Mesenchymal stem cell (in vitro differentiated cells and primary cell): ENCODE measurements around the gene NT5C1B.

Experiments used
- DNase-seq: peaks from one replicate; pipeline ENCODE4 v3.0.0-alpha.2; 2013
- H2AFZ ChIP-seq: one replicate; pipeline ENCODE4 v1.6.1; 2013; ENCODE audit warnings: low read depth, mild to moderate bottlenecking, control low read depth, inconsistent platforms, low read length, moderate library complexity
- H2AK5ac ChIP-seq: 2 replicates; pipeline ENCODE4 v1.6.1; 2013; ENCODE audit warnings: low read length, moderate library complexity, mild to moderate bottlenecking, inconsistent platforms; ENCODE audit not compliant: severe bottlenecking
- H2BK120ac ChIP-seq: one replicate; pipeline ENCODE4 v1.6.1; 2013; ENCODE audit warnings: low read depth, mild to moderate bottlenecking, inconsistent platforms, low read length, moderate library complexity
- H2BK12ac ChIP-seq, 2 experiments: one replicate each; pipeline ENCODE4 v1.6.1; 2013; ENCODE audit warnings: inconsistent platforms in 2 of 2, low read length in 2 of 2, mild to moderate bottlenecking in 2 of 2, moderate library complexity in 2 of 2, control low read depth in 1 of 2
- H2BK15ac ChIP-seq: one replicate; pipeline ENCODE4 v1.6.1; 2013; ENCODE audit warnings: mild to moderate bottlenecking, low read depth, inconsistent platforms; ENCODE audit not compliant: poor library complexity, severe bottlenecking
- H2BK5ac ChIP-seq: 2 replicates; pipeline ENCODE4 v1.6.1; 2013; ENCODE audit warnings: low read depth, mild to moderate bottlenecking, low read length, control low read depth, inconsistent platforms; ENCODE audit not compliant: poor library complexity, severe bottlenecking
- H3K14ac ChIP-seq, 2 experiments: one replicate each; pipeline ENCODE4 v1.6.1; 2013; ENCODE audit warnings: inconsistent platforms in 2 of 2, low read length in 2 of 2, control low read depth in 1 of 2, mild to moderate bottlenecking in 1 of 2, moderate library complexity in 1 of 2
- H3K18ac ChIP-seq, 2 experiments: one replicate each; pipeline ENCODE4 v1.6.1; 2013; ENCODE audit warnings: inconsistent platforms in 2 of 2, low read length in 2 of 2, control low read depth in 1 of 2, low read depth in 1 of 2, mild to moderate bottlenecking in 1 of 2
- H3K23ac ChIP-seq, 2 experiments: one replicate each; pipeline ENCODE4 v1.6.1; 2013; ENCODE audit warnings: inconsistent platforms in 2 of 2, low read length in 2 of 2, mild to moderate bottlenecking in 2 of 2, moderate library complexity in 2 of 2, control low read depth in 1 of 2
- H3K27ac ChIP-seq: 2 replicates; pipeline ENCODE4 v1.5.1; 2013; ENCODE audit warnings: mild to moderate bottlenecking, moderate library complexity, low read length, control low read depth, inconsistent platforms; ENCODE audit not compliant: poor library complexity, severe bottlenecking
- H3K27me3 ChIP-seq, 2 experiments: 2 replicates each; pipeline versions ENCODE4 v1.6.1 to v1.7.0; 2013; ENCODE audit warnings: low read length in 2 of 2, mild to moderate bottlenecking in 2 of 2, moderate library complexity in 2 of 2, control low read depth in 1 of 2, inconsistent platforms in 1 of 2; ENCODE audit not compliant: control insufficient read depth in 1 of 2, insufficient read depth in 1 of 2
- H3K36me3 ChIP-seq, 2 experiments: 2 replicates each; pipeline versions ENCODE4 v1.6.1 to v1.7.0; 2013; ENCODE audit warnings: low read length in 2 of 2, control low read depth in 1 of 2, inconsistent platforms in 1 of 2, low read depth in 1 of 2, mild to moderate bottlenecking in 1 of 2; ENCODE audit not compliant: insufficient read depth in 2 of 2, control insufficient read depth in 1 of 2
- H3K4ac ChIP-seq, 2 experiments: one replicate each; pipeline ENCODE4 v1.6.1; 2013; ENCODE audit warnings: inconsistent platforms in 2 of 2, low read length in 2 of 2, mild to moderate bottlenecking in 2 of 2, moderate library complexity in 2 of 2, control low read depth in 1 of 2, low read depth in 1 of 2
- H3K4me1 ChIP-seq: 2 replicates; pipeline ENCODE4 v1.6.1; 2013; ENCODE audit warnings: low read depth, low read length, control low read depth; ENCODE audit not compliant: control insufficient read depth, insufficient read depth
- H3K4me2 ChIP-seq: 2 replicates; pipeline ENCODE4 v1.6.1; 2013; ENCODE audit warnings: low read length, mild to moderate bottlenecking, inconsistent platforms; ENCODE audit not compliant: poor library complexity, severe bottlenecking
- H3K4me3 ChIP-seq, 2 experiments: 2 replicates each; pipeline versions ENCODE4 v1.5.1 to v1.7.0; 2013; ENCODE audit warnings: low read length in 2 of 2, mild to moderate bottlenecking in 2 of 2, control low read depth in 1 of 2, low read depth in 1 of 2; ENCODE audit not compliant: insufficient read depth in 1 of 2
- H3K79me1 ChIP-seq: replicated peaks from 2 replicates; pipeline ENCODE4 v1.6.1; 2013; ENCODE audit warnings: mild to moderate bottlenecking, control low read depth, low read length, inconsistent platforms; ENCODE audit not compliant: poor library complexity, severe bottlenecking
- H3K9ac ChIP-seq: 2 replicates; pipeline ENCODE4 v1.7.0; 2013; ENCODE audit warnings: mild to moderate bottlenecking, low read length, moderate library complexity
- H3K9me3 ChIP-seq: 2 replicates; pipeline ENCODE4 v1.7.0; 2013; ENCODE audit warnings: mild to moderate bottlenecking, low read length; ENCODE audit not compliant: control insufficient read depth
- H4K8ac ChIP-seq: one replicate; pipeline ENCODE4 v1.6.1; 2013; ENCODE audit warnings: inconsistent platforms, mild to moderate bottlenecking, low read length, moderate library complexity
- H4K91ac ChIP-seq: one replicate; pipeline ENCODE4 v1.6.1; 2013; ENCODE audit warnings: mild to moderate bottlenecking, low read length, inconsistent platforms
- WGBS: methylation state at CpG from one replicate; pipeline ENCODE4 v1.1.7; 2013; ENCODE audit warnings: mixed read lengths; 5-methylcytosine and 5-hydroxymethylcytosine counted together

Gene NT5C1B

DNA sequence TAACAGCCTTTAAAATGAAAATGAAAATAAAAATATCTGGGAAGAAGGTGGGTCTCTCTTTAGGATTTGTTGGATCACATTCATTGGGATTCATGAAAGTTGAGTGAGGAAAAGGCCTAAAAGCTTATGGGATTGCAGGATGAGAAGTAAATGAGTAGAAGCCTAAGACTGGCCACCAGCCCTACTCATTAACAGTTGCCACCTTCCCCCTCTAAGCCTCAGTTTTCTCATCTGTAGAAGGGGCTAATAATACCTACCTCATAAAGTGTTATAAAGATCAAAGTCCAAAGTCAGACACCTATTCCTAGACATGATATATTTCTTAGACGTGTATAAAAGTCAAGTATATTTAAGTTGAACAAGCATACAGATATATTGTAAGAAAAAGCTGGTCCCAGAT, 52.7 kb downstream of the NT5C1B start:
- no peaks in the 10 kb centered on the region for H3K4me1 ChIP-seq
- H3K9me3 ChIP-seq, result peaks cover 9% of the 10 kb centered on the region
- no peak overlapping the region for H3K4me2 ChIP-seq
- H2BK15ac ChIP-seq, result no peak overlapping the region
- no peak overlapping the region for H3K4ac ChIP-seq
- no peaks in the 10 kb centered on the region for H3K36me3 ChIP-seq
- no peak overlapping the region for H4K8ac ChIP-seq
- H2AK5ac ChIP-seq, result no peak overlapping the region
- no peak overlapping the region for H3K9ac ChIP-seq
- H3K23ac ChIP-seq, result no peak overlapping the region
- no peaks in the 10 kb centered on the region for H3K27me3 ChIP-seq
- H4K91ac ChIP-seq, result no peak overlapping the region
- H3K14ac ChIP-seq, result no peak overlapping the region
- no peak overlapping the region for H3K18ac ChIP-seq
- no peak overlapping the region for H2BK12ac ChIP-seq
- no peaks in the 10 kb centered on the region for H3K79me1 ChIP-seq
- DNase-seq, result no peak
- H3K4me3 ChIP-seq, result no peak overlapping the region
- H2BK120ac ChIP-seq, result no peak overlapping the region
- H3K27ac ChIP-seq, result no peak overlapping the region
- no peak overlapping the region for H2BK5ac ChIP-seq
- no peak overlapping the region for H2AFZ ChIP-seq
- no CpG with 5 or more reads among the region's 1 CpG for WGBS

DNA sequence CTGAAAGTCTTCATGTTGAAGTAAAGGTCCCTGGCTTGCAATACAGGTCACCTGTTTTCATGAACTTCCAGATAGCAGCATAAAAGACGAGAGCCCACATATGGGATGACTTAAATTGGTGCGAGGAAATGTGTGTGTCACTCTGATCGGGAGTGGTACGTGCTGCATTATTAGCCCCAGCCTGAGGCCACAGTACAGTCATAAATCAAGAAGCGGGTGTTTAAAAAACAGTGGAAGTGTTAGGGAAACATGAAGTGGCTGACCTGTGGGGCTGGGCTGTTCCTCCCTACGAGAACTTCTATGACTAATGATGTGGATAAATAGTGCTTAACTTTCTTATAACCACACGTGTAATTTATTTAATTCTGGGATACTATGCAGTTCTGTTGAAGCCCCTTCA, 53.3 kb downstream of the NT5C1B start:
- H3K23ac ChIP-seq, result no peak overlapping the region
- peaks cover 4% of the 10 kb centered on the region for H3K9me3 ChIP-seq
- no peak overlapping the region for H3K9ac ChIP-seq
- no peak overlapping the region for H3K18ac ChIP-seq
- peak; percentile 38 for DNase-seq
- 23% methylated on average over 4 of the region's 7 CpGs for WGBS
- H3K36me3 ChIP-seq, result no peaks in the 10 kb centered on the region
- no peak overlapping the region for H2BK5ac ChIP-seq
- no peak overlapping the region for H4K91ac ChIP-seq
- H3K4me1 ChIP-seq, result no peaks in the 10 kb centered on the region
- no peak overlapping the region for H4K8ac ChIP-seq
- no peak overlapping the region for H3K4me2 ChIP-seq
- no peak overlapping the region for H3K4ac ChIP-seq
- H3K79me1 ChIP-seq, result no peaks in the 10 kb centered on the region
- H3K27me3 ChIP-seq, result no peaks in the 10 kb centered on the region
- no peak overlapping the region for H2BK12ac ChIP-seq
- H3K4me3 ChIP-seq, result no peak overlapping the region
- H2BK120ac ChIP-seq, result no peak overlapping the region
- H2AK5ac ChIP-seq, result no peak overlapping the region
- no peak overlapping the region for H3K14ac ChIP-seq
- H2AFZ ChIP-seq, result no peak overlapping the region
- no peak overlapping the region for H2BK15ac ChIP-seq
- H3K27ac ChIP-seq, result no peak overlapping the region

DNA sequence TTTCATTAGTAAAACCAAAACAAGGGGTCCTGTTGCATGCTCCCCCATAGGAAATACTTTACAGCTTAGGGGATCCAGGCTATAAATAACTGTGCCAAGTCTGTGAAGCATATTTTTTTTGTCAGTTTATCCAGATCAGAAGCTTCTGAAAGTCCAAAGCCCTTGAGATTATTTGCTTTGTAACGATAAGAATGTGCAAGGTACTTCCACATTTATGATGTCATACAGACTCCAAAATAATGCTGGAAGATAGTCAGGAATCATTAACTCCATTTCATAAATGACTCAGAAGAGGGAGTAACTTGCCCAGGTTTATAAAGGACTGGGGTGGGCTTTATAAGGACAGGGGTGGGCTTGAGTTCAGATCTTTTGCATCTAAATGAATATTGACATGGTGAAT, 58.2 kb downstream of the NT5C1B start:
- H2BK5ac ChIP-seq, result no peak overlapping the region
- no peak overlapping the region for H3K4ac ChIP-seq
- H2AK5ac ChIP-seq, result no peak overlapping the region
- H4K91ac ChIP-seq, result no peak overlapping the region
- H3K79me1 ChIP-seq, result no peaks in the 10 kb centered on the region
- H3K9me3 ChIP-seq, result no peaks in the 10 kb centered on the region
- WGBS, result no CpG with 5 or more reads among the region's 1 CpG
- no peak overlapping the region for H2BK120ac ChIP-seq
- H3K27ac ChIP-seq, result no peak overlapping the region
- DNase-seq, result no peak
- no peak overlapping the region for H3K14ac ChIP-seq
- no peak overlapping the region for H3K23ac ChIP-seq
- H2AFZ ChIP-seq, result no peak overlapping the region
- no peak overlapping the region for H2BK12ac ChIP-seq
- H2BK15ac ChIP-seq, result no peak overlapping the region
- no peak overlapping the region for H3K4me2 ChIP-seq
- no peak overlapping the region for H3K4me3 ChIP-seq
- no peaks in the 10 kb centered on the region for H3K4me1 ChIP-seq
- no peak overlapping the region for H4K8ac ChIP-seq
- H3K9ac ChIP-seq, result no peak overlapping the region
- no peaks in the 10 kb centered on the region for H3K36me3 ChIP-seq
- H3K27me3 ChIP-seq, result no peaks in the 10 kb centered on the region
- H3K18ac ChIP-seq, result no peak overlapping the region

DNA sequence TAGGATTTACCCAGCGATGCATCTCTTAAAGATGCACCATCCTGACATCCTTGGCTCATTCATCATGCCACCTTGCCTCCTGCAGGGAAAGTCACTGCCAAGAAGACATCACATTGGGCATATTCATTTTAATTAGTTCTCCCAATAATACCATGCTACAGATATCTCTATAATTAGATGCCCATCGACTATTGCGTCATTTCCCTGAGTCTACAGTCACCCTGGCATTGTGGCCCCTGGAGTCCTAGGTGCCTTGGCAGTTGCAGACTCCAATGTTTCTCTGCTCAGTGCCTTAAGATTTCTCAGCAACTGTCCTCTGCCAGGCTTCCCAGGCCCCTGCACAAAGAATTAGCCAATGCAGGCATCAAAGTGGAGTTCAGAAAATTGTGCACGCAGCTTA, 61.5 kb downstream of the NT5C1B start:
- H3K4me1 ChIP-seq, result no peaks in the 10 kb centered on the region
- H3K14ac ChIP-seq, result no peak overlapping the region
- no peak overlapping the region for H4K91ac ChIP-seq
- H3K9ac ChIP-seq, result no peak overlapping the region
- H3K4me2 ChIP-seq, result no peak overlapping the region
- H2BK12ac ChIP-seq, result no peak overlapping the region
- H2AFZ ChIP-seq, result no peak overlapping the region
- no peak overlapping the region for H2BK120ac ChIP-seq
- H3K23ac ChIP-seq, result no peak overlapping the region
- no peak overlapping the region for H3K4ac ChIP-seq
- no peak overlapping the region for H3K18ac ChIP-seq
- 97% methylated on average over 4 of the region's 4 CpGs for WGBS
- no peak overlapping the region for H2BK5ac ChIP-seq
- H3K79me1 ChIP-seq, result no peaks in the 10 kb centered on the region
- H3K9me3 ChIP-seq, result no peaks in the 10 kb centered on the region
- no peak overlapping the region for H4K8ac ChIP-seq
- no peaks in the 10 kb centered on the region for H3K36me3 ChIP-seq
- H2BK15ac ChIP-seq, result no peak overlapping the region
- no peak overlapping the region for H3K27ac ChIP-seq
- no peak overlapping the region for H2AK5ac ChIP-seq
- H3K27me3 ChIP-seq, result no peaks in the 10 kb centered on the region
- no peak overlapping the region for H3K4me3 ChIP-seq
- DNase-seq, result no peak
